ENCODE results near the gene ZNF609. TPM values are rescaled to one million over a fixed set of nuclear protein-coding genes. Genes with fewer than 3 reads are reported as not detected.

The ZNF609 gene
- total and polyA plus RNA-seq, 2 of the 13 experiments (the other 11 are each of a cell fraction or from before 2014, with no cell fraction given), result 8.9 to 9.9 TPM

DNA sequence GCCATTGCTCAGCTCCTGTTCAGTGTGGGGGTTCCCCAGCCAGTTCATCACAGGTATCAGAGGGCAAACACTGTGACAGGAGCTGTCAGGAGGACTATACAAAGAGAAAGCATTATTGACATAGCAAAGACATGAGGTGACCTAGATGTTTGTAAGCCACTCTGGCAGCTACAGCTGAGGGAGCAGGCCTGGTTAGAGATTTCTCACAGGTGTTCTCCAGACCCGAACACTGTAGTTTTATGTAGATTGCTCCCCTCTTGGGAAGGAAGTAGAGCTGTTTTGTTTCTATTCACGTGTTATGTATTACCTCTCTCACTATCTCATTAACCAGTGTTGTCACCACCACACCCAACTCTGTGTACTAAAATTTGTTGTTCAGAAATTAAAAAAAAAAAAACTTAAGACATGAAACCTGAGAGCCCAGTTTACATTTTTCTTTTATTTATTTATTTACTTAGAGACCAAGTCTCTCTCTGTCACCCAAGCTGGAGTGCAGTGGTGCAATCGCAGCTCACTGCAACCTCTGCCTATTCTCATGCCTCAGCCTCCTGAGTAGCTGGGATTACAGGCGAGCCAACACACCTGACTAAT is 191.3 kb downstream of the ZNF609 start (continued):
- TF ChIP-seq, protein P1, sequence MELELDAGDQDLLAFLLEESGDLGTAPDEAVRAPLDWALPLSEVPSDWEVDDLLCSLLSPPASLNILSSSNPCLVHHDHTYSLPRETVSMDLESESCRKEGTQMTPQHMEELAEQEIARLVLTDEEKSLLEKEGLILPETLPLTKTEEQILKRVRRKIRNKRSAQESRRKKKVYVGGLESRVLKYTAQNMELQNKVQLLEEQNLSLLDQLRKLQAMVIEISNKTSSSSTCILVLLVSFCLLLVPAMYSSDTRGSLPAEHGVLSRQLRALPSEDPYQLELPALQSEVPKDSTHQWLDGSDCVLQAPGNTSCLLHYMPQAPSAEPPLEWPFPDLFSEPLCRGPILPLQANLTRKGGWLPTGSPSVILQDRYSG (CRISPR knock-in tag; IDR thresholded peaks at IDR 0.05), result no peak
- TF ChIP-seq ESRRA (CRISPR knock-in tag; IDR thresholded peaks at IDR 0.05; ENCODE audit: low read depth) (no peak), ZNF12 (CRISPR knock-in tag; IDR thresholded peaks at IDR 0.05) (no peak), EP300 (IDR thresholded peaks at IDR 0.05; ENCODE audit: low read depth in 2 of 2, low read length in 2 of 2) (peak in 1 of 2 experiments; percentile 55; a peak in 1 of 4 replicates), EP300 (CRISPR knock-in tag; IDR thresholded peaks at IDR 0.05; ENCODE audit: borderline replicate concordance) (no peak), ARID2 (CRISPR knock-in tag; IDR thresholded peaks at IDR 0.05; ENCODE audit: borderline replicate concordance) (no peak), ZNF737 (CRISPR knock-in tag; IDR thresholded peaks at IDR 0.05; ENCODE audit: borderline replicate concordance) (no peak), ZNF335 (CRISPR knock-in tag; IDR thresholded peaks at IDR 0.05) (no peak), ZFY (CRISPR knock-in tag; IDR thresholded peaks at IDR 0.05) (no peak), ZNF274 (CRISPR knock-in tag; IDR thresholded peaks at IDR 0.05) (no peak), MXI1 (IDR thresholded peaks at IDR 0.05; ENCODE audit: borderline replicate concordance, low read depth, low read length) (peak; percentile 86; the same call in 1 of the 3 replicates), ZNF75D (CRISPR knock-in tag; IDR thresholded peaks at IDR 0.05; ENCODE audit: borderline replicate concordance) (no peak), DPF2 (CRISPR knock-in tag; IDR thresholded peaks at IDR 0.05; ENCODE audit: borderline replicate concordance, low read depth) (no peak)
- TF ChIP-seq, protein P2, sequence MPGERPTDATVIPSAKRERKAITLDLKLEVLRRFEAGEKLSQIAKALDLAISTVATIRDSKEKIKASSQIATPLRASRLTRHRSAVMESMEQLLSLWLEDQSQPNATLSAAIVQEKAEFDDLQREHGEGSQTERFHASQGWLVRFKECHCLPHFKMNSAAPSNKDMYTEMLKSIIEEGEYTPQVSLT (CRISPR knock-in tag; IDR thresholded peaks at IDR 0.05; ENCODE audit: borderline replicate concordance, low read depth), result no peak
- TF ChIP-seq, protein P3, sequence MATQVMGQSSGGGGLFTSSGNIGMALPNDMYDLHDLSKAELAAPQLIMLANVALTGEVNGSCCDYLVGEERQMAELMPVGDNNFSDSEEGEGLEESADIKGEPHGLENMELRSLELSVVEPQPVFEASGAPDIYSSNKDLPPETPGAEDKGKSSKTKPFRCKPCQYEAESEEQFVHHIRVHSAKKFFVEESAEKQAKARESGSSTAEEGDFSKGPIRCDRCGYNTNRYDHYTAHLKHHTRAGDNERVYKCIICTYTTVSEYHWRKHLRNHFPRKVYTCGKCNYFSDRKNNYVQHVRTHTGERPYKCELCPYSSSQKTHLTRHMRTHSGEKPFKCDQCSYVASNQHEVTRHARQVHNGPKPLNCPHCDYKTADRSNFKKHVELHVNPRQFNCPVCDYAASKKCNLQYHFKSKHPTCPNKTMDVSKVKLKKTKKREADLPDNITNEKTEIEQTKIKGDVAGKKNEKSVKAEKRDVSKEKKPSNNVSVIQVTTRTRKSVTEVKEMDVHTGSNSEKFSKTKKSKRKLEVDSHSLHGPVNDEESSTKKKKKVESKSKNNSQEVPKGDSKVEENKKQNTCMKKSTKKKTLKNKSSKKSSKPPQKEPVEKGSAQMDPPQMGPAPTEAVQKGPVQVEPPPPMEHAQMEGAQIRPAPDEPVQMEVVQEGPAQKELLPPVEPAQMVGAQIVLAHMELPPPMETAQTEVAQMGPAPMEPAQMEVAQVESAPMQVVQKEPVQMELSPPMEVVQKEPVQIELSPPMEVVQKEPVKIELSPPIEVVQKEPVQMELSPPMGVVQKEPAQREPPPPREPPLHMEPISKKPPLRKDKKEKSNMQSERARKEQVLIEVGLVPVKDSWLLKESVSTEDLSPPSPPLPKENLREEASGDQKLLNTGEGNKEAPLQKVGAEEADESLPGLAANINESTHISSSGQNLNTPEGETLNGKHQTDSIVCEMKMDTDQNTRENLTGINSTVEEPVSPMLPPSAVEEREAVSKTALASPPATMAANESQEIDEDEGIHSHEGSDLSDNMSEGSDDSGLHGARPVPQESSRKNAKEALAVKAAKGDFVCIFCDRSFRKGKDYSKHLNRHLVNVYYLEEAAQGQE (IDR thresholded peaks at IDR 0.05; ENCODE audit: borderline replicate concordance in 1 of 2, low read depth in 1 of 2, low read length in 2 of 2), result no peak
- TF ChIP-seq, protein P4, sequence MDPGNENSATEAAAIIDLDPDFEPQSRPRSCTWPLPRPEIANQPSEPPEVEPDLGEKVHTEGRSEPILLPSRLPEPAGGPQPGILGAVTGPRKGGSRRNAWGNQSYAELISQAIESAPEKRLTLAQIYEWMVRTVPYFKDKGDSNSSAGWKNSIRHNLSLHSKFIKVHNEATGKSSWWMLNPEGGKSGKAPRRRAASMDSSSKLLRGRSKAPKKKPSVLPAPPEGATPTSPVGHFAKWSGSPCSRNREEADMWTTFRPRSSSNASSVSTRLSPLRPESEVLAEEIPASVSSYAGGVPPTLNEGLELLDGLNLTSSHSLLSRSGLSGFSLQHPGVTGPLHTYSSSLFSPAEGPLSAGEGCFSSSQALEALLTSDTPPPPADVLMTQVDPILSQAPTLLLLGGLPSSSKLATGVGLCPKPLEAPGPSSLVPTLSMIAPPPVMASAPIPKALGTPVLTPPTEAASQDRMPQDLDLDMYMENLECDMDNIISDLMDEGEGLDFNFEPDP (CRISPR knock-in tag; conservative IDR thresholded peaks at IDR 0.05), result no peak
- TF ChIP-seq, protein P5, sequence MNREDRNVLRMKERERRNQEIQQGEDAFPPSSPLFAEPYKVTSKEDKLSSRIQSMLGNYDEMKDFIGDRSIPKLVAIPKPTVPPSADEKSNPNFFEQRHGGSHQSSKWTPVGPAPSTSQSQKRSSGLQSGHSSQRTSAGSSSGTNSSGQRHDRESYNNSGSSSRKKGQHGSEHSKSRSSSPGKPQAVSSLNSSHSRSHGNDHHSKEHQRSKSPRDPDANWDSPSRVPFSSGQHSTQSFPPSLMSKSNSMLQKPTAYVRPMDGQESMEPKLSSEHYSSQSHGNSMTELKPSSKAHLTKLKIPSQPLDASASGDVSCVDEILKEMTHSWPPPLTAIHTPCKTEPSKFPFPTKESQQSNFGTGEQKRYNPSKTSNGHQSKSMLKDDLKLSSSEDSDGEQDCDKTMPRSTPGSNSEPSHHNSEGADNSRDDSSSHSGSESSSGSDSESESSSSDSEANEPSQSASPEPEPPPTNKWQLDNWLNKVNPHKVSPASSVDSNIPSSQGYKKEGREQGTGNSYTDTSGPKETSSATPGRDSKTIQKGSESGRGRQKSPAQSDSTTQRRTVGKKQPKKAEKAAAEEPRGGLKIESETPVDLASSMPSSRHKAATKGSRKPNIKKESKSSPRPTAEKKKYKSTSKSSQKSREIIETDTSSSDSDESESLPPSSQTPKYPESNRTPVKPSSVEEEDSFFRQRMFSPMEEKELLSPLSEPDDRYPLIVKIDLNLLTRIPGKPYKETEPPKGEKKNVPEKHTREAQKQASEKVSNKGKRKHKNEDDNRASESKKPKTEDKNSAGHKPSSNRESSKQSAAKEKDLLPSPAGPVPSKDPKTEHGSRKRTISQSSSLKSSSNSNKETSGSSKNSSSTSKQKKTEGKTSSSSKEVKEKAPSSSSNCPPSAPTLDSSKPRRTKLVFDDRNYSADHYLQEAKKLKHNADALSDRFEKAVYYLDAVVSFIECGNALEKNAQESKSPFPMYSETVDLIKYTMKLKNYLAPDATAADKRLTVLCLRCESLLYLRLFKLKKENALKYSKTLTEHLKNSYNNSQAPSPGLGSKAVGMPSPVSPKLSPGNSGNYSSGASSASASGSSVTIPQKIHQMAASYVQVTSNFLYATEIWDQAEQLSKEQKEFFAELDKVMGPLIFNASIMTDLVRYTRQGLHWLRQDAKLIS (CRISPR knock-in tag; IDR thresholded peaks at IDR 0.05), result no peak
- TF ChIP-seq, protein P6, sequence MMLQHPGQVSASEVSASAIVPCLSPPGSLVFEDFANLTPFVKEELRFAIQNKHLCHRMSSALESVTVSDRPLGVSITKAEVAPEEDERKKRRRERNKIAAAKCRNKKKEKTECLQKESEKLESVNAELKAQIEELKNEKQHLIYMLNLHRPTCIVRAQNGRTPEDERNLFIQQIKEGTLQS (CRISPR knock-in tag; IDR thresholded peaks at IDR 0.05), result no peak
